ENCODE measurements around the gene CLMP.

Gene CLMP

DNA sequence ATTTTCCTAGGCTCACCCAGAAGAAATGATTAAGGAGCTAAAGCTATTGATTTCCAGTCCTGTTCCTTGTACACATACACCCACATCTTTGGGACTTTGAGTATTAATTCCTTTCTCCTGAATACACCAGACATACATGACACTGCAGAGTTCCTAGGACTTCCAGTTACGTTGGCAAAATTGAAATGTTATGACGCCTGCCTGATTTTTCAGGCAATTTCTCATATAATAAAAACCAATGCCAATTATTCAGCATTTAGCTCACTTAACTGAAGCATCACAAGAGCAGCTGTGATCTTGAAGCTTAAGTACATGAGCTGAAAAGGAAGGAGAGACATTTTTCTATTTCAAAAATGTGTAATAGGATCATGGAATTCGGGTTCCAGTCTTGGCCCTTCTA lies 4.5 kb downstream of the CLMP start:
- no peak for DNase-seq (ENCODE audit: low spot score)

DNA sequence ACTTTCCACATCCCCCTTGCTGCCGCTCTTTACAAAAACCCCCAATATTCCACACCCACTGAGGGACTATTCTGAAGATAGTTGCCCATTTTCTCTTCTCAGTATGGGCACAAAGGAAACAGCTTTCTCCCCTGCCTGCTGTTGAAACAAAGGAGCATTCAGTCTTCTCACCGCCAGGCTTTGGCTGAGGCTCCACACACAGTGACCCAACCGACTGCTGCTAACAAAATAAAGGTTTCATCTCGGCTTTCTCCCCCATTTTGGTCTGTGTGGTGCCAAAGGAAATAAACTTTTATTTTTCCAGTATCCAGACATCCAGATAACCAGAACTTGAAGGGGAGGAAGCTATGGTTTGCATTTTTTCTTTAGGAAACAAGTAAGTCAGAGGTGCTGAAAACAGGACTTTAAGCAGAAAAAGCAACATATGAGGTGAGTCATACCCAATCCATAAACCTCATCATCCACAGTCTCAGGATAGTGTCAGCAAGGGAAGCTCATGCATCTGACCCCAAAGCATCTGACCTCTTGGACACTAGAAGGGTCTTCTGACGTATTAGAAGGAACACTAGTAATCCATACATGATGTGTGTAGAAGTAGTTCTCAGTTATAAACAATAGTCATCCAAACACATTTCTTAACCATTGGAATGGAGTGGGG lies 6.4 kb downstream of the CLMP start:
- no peak for DNase-seq (ENCODE audit: low spot score)

DNA sequence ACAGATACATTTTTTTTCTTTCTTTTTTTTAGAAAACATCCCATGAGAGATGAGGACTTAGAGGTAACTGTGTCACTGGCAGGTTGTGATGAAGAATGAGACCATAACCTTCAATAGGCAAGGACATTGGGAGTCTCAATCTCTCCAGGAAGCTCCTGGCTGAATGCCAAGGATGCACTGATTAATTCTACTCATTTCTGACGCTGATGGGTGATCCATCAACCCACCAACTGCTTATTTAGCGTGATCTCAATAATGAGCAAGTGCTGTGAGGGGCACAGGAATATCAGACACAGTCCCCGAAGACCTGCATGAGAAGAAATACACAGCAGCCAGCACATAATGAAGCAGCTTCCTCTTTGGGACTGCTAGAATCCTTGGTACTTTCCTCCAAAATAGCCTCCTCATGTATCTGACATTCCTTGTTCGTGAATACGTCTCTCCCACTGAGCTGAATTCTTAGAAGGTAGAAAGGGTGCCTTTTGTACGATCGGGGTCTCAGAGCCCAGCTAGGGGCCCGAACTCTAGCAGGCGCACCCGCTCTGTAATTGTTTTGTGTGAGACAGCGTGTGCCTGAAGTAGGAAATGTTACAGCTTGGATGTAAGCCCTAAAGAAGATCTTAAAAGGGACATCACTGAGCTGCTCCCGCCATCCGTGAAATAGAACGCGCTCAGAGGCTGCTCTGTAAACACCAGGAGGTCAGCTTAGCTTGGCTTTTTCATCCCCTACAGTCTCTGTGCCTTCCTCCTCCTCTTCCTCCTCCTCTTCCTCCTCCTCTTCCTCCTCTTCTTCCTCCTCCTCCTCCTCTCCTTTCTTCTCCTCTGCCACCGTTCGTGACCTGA lies 7.2 kb downstream of the CLMP start:
- DNase-seq (ENCODE audit: low spot score), result no peak

DNA sequence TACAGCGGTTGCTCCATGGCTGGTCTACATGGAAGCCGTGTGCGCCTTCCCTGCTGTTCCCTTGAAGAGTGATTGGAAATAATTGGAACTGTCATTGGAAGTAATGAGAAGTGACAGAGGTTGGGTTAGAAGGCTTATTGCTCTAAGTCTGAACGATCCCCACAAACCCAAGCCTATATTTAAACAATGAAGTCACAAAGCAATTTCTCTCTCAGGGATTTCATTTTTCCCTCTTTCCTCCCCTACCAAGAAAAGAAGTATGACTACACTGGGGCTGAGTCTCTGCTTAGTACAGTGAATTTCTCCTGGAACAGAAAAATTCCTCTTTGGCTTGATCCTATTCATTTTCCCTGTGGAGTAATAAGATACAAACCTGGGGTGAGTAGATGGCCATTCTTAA lies 7.8 kb downstream of the CLMP start:
- DNase-seq (ENCODE audit: low spot score), result no peak

DNA sequence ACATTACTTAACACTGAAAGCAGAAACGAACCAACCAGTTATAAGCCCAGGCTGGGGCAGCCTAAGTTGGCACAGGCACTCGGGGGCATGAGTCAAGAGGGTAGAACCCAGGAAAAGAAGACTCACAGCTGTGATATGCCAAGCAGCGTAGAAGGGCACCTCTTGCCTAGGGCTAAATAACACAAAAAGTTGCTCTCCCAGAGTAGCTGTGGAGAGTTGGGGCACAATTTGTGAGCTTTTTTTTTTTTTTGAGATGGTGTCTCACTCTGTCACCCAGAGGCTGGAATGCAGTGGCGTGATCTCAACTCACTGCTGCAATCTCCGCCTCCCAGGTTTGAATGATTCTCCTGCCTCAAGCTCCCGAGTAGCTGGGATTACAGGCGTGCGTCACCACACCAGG lies 8.8 kb downstream of the CLMP start:
- no peak for DNase-seq (ENCODE audit: low spot score)

DNA sequence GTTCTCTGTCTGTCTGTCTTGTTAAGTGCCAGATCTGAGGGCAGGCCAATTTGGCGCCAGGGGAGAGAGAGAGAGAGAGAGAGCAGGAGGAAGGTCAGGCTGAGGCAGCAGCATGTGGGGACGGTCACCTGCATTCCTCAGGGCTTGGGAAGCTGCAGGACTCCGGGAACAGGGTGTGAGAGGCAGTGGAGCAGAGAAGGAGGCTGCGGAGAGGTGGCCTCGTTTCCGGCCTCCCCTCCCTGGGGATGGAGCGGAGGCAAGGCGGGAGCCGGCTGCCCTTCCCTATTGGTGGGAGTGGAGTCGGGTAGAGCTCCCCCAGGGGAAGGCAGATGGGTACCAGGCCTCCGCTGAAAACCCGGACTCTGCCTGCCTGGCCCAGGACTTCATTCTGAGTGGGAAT lies 9.7 kb downstream of the CLMP start:
- DNase-seq (ENCODE audit: low spot score), result no peak

DNA sequence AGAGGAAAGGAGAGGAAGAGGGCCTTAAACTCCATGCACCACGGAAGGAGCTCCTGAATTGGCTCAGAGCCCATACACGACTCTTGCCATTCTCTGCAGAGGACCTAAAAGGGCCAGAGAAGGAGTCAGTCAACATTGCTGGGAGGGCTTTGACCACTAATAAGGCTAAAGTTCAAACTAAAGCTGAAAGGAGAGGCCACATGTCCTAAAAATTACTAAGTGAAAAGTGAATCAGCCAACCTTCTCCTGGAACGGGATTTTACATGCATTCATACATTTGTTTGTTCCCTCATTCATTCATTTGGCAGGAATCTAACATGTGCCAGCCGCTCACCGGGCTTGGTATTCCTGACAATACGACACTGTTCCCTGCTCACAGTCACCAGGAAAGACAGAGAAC lies 10.5 kb downstream of the CLMP start:
- no peak for DNase-seq (ENCODE audit: low spot score)

DNA sequence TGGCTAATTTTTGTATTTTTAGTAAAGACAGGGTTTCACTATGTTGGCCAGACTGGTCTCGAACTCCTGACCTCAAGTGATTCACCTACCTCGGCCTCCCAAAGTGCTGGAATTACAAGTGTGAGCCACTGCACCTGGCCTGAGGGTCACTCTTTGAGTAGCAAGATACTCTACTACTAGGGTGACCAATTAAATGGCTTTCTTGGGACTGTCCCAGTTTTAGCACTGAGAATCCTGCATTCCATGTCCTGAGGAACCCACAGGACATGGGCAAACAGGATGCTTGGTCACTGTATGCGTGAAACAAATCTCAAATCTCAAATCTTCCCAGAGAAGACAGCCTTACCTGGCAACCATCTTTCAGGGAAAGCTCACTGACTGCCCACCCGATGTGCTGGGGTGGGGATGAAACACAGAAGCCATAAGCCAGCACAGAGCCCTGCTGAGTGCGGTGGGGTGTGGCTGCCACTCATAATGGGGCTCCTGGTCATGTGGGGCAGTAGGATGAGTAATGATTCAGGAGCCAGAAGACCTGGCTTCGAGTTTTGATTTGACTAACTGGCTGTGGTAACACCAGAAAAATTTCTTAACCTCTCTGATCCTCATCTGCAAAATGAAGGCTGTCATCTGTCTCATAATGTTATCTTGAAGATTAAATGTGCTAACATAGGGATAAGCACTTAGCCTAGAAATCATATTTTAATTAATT lies 11.5 kb downstream of the CLMP start:
- DNase-seq (ENCODE audit: low spot score), result no peak

DNA sequence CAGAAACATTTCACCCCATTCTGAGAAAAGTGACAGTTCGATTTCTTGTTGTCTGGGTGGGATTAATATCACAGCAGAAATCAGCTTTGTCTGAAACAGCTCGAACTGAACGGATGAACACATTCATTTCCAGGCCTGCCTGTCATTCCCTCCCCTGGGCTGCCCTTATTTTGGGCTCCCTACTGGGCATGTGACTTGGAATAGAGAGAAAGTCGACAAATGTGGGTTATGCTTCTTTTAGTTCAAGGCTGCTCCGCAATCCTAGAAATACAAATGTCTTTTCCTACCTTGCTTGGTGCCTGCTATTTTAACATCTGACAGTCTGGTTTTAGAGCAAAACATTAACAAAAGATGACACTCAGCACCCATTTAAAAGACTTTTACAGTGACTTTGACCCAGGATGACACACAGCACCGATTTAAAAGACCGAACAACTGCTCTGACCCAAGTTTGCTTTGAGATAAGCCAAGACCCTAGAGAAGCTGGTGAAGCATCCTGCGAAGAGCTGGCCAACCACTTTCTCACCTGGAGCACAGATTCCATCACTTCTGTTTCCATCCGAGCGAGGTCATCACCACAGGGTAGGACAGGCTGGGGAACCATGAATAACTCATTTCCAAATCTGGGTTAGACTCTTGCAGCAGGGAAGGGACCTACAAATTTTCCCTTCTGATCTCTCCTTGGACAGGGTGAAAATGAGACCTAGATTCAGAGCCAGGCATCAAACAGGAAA lies 13.1 kb downstream of the CLMP start:
- no peak for DNase-seq (ENCODE audit: low spot score)

DNA sequence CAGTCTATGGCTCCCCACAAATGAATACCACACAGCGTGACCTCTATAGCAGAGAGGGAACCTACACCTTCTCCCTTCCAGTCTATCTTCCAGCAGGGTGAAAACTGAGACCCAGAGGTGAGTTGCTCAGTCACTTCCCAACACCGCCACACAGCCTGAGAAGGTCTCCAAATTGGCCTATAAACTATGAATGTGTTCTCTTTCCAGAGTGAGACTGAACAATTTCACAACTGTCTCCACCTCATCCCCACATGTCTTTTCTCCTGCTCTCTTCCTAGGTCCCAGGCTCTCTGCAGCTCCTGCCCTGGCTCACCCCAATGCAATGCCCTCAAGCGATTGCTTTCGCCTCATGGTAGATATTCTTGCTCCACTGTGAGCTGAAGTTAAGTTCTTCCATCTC lies 14.0 kb downstream of the CLMP start:
- DNase-seq (ENCODE audit: low spot score), result no peak

DNA sequence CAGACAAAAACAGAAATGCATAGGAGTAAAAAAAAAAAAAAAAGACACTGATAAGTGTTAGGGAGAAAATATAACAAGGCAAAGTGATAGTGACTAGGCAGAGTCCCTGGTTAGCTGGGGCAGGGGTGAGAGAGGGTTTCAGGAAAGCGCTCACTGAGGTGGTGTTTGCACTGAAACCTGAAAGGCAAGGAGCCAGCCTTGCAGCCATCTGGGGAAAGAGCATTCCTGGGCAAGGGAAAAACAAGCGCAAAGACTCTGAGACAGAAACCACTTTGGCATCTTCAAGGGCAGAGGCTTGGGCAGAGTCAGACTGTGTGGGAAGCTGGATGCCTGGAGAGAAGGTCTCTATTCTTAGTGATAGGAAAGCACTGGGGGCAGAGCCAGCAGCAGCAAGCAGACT lies 14.5 kb downstream of the CLMP start:
- no peak for DNase-seq (ENCODE audit: low spot score)

DNA sequence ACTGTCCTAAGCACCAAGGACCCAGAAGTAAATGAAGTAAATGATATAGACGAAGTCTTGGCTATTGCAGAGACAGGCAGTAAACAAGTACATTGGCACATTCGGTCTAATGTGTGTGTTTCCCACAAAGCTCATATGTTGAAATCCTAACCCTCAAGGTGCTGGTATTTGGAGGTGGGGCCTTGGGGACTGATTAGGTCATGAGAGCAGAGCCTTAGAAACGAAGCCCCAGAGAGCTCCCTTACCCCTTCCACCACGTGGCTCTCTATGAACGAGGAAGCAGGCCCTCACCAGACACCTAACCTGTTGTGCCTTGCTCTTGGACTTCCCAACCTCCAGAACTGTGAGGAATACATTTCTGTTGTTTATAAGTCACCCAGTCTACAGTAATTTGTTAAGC lies 14.9 kb downstream of the CLMP start:
- no peak for DNase-seq (ENCODE audit: low spot score)

DNA sequence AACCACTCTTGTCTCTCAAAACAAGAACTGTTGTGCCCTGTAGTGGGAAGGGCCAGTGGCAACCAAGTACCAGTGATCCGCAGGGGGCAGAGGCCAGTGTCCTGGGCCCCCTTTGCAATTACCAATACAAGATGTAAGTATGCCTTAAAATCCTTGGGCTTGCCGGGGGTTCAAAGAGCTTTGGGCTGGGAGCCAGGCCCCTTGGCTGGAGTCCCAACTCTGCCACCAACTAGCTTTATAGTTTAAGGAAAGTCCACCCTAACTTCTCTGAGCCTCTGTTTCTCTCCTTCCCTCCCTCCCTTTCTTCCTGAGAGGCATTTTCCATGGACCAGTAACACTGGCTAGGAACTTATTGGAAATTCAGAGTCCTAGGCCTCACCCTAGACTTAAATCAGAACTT lies 15.5 kb downstream of the CLMP start:
- DNase-seq (ENCODE audit: low spot score), result no peak

DNA sequence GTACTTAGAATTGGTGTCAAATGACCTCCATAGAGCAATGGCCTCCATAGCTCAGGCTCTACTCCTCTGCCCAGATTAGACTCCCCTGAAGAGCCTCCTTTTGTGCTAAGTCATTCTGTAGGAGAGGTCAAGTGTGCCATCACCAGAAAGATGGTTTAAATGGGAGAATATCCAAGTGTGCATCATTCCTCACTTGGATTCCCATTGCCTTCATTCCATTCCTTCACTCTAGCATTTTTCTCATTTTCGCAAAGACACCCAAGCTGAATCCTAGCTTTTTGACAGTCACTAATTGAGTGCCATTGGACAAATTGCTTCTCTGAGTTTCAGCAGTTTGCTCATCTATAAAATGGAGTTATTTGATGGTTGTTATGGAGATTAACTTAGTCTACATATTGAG lies 16.9 kb downstream of the CLMP start:
- DNase-seq (ENCODE audit: low spot score), result no peak

DNA sequence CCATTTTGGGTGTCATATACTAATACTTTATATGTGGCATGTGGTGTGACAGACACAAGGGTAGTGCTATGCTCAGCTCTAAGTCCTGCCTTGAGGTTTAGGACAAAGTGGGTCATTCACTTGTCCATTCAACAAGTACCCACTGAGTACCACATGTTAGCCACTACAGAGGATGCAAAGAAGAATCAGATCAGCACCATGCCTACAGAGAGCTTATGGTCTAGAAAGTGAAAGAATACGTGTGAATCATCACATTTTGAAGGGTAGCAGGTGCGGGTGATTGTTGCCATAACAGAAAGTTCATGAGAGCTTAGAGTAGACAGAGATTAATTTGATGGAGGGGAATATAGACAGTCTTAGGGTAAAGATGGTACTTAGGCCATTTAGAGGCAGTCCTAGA lies 18.3 kb downstream of the CLMP start:
- DNase-seq (ENCODE audit: low spot score), result no peak

DNA sequence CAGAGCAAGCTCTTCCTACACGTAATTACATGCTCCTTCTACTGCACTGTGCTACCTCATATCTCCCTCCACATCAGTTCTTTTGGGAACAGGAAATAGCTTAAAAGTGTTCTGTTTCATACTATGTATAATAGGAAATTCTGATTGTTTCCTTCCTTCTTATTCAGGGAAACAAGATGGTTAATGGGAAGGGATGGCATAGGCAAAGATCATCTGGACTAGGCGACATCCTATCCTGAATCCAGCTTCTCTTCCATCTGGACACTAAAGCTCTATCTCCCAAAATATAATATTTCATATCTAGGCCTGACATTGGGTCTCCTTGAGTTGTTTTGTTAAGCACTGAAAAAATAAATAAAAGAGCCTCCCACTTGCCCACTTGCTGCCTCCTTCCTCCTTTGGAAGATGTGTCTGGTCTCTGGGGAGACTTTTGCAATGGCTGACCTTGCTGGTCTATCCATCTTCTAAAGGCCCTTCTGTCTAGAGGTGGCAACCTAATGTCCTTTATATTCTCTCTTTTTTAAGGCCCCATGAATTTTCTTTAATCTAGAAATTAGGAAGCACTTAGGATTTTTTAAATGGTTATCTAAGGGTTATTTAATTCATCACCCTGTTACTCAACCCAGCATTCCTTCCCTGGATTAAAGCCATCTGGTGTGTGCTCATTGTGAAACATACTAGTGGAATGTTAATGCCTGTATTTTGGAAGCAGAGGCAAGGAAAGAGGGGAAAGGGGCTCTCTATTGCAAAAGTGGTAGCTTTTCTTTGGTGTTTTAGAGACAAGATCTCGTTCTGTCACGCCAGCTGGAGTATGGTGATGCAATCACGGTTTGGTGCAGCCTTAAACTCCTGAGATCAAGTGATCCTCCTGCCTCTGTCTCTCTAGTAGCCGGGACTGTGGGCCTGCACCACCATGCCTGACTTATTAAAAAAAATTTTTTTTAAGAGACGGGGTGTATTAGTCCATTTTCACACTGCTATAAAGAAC lies 20.6 kb downstream of the CLMP start:
- DNase-seq (ENCODE audit: low spot score), result no peak

DNA sequence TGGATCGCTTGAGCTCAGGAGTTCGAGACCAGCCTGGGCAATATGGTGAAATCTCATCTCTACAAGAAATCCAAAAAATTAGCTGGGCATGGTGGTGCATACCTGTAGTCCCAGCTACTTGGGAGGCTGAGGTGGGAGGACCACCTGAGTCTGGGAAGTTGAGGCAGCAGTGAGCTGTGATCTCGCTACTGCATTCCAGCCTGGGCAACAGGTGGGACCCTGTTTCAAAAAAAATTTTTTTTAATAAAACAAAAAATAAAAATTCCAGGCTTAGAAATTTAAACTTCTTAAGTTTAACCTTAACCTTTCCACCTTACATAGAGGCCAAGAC lies 21.2 kb downstream of the CLMP start:
- no peak for DNase-seq (ENCODE audit: low spot score)

DNA sequence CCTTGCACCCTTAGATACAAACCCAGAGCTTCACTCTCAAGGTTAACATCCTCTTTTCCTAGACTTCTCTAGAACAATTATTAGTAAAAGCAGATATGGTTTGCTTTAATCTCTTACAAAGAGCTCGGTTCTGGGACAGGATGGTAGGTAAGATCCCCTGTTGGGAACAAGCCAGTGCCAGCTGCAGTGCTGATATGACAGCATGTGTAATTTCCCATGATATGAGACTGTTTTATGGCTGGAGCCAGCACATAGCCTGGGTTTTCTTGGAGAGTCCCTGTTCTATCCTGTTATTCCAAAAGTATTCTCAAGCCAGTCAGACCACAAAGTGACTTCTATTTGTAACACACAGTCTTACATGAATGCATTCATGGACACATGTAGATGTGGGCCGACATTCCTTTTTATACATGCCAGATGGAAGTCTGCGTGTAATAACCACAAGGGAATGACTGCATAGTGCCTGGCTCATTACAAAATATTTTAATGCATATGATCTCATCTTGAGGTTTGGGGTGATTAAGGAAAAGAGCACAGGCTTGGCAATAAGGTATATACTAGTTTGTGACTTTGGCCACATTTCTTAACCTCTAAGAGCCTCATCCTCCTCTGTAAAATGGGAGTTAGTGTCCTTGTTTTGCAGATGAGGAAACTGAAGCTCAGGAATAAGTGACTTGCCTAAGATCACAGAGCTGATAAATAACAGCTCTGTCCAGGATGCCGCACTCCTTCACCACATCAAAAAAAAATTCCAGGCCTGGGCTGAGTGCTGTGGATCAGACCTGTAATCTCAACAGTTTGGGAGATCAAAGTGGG lies 21.8 kb downstream of the CLMP start:
- no peak for DNase-seq (ENCODE audit: low spot score)

DNA sequence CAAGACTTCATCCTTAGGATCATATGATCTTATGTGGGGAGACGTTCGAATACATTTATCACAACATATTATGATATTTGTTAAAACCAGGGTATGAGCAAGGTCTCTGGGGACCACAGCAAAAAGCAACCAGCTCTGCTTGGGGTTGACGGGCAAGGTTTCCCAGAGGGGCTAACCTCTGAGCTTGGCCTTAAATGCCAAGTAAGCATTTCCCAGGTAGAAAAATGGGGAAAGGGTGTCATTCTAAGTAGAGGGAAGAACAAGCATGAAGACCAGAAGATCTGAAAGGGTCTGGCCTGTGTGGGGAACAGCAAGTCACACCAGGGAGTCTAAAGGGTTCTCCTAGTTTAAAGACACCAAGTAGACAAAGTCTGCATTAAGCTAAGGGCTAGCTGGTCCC lies 24.1 kb downstream of the CLMP start:
- no peak for DNase-seq (ENCODE audit: low spot score)

DNA sequence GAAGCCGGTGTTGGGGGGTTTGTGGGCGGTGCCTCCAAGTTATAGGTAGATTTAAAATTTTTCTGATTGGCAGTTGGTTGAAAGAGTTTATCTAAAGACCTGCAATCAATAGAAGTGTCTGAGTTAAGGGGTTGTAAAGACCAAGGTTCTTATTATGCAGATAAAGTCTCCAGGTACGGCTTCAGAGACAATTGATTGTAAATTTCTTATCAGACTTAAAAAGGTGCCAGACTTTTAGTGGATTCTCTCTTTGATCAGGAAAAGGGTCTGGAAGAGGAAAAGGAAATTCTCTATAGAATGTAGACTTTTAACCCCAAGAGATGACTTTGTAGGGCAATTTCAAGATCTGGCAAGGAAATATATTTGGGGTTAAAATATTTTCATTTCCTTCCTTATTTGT lies 25.2 kb downstream of the CLMP start:
- no peak for DNase-seq (ENCODE audit: low spot score)

All from HuH-7.5 (cell line).